Neural cell (in vitro differentiated cells): ENCODE measurements around the gene SLC6A17. TPM values are rescaled to one million over a fixed set of nuclear protein-coding genes. Genes with fewer than 3 reads are reported as not detected.

Source experiments
- H2AFZ ChIP-seq: fragments of 200-600, 300-800 bp; sonication (generic), shearing (Covaris generic); 2 replicates; pipeline ENCODE4 v1.6.0; 2014; ENCODE audit warnings: low read depth, mild to moderate bottlenecking, antibody characterized with exemption, low read length, moderate library complexity
- H3F3A ChIP-seq: fragments of 200-600 bp; shearing (Covaris generic); 2 replicates; pipeline ENCODE4 v1.6.1; 2016; ENCODE audit warnings: mild to moderate bottlenecking, moderate library complexity, mixed read lengths, antibody characterized with exemption, low read length; ENCODE audit not compliant: insufficient read depth, poor library complexity, severe bottlenecking
- H3K27ac ChIP-seq: fragments of 200-600, 300-800 bp; sonication (generic), shearing (Covaris generic); 2 replicates; pipeline ENCODE4 v1.5.1; 2014; ENCODE audit warnings: mild to moderate bottlenecking, low read length, moderate library complexity
- H3K27me3 ChIP-seq: fragments of 300-800, 200-600 bp; sonication (generic), shearing (Covaris generic); 2 replicates; pipeline ENCODE4 v1.6.0; 2014; ENCODE audit warnings: mild to moderate bottlenecking, low read depth, low read length, moderate library complexity; ENCODE audit not compliant: insufficient read depth
- H3K36me3 ChIP-seq: fragments of 300-800, 200-600 bp; sonication (generic), shearing (Covaris generic); 2 replicates; pipeline ENCODE4 v1.5.1; 2014; ENCODE audit warnings: mild to moderate bottlenecking, antibody characterized with exemption, low read length, moderate library complexity; ENCODE audit not compliant: insufficient read depth
- H3K4me2 ChIP-seq: fragments of 300-800, 200-600 bp; sonication (generic), shearing (Covaris generic); 2 replicates; pipeline ENCODE4 v1.6.0; 2014; ENCODE audit warnings: mild to moderate bottlenecking, low read length
- H3K4me3 ChIP-seq: fragments of 300-800, 200-600 bp; sonication (generic), shearing (Covaris generic); 2 replicates; pipeline ENCODE4 v1.5.1; 2014; ENCODE audit warnings: mild to moderate bottlenecking, low read length, moderate library complexity
- H3K79me2 ChIP-seq: fragments of 200-600 bp; shearing (Covaris generic); replicated peaks from 2 replicates; pipeline ENCODE4 v1.6.0; 2014; ENCODE audit warnings: mild to moderate bottlenecking, low read length, moderate library complexity; ENCODE audit not compliant: insufficient read depth
- H3K9ac ChIP-seq: fragments of 300-800, 200-600 bp; sonication (generic), shearing (Covaris generic); 2 replicates; pipeline ENCODE4 v1.6.1; 2016; ENCODE audit warnings: mild to moderate bottlenecking, low read length, mixed read lengths
- H3K9me2 ChIP-seq: fragments of 200-600 bp; shearing (Covaris generic); 2 replicates; pipeline ENCODE4 v1.6.1; 2016; ENCODE audit warnings: mild to moderate bottlenecking, low read length, mixed read lengths; ENCODE audit not compliant: insufficient read depth
- H3K9me3 ChIP-seq: fragments of 200-600, 300-800 bp; sonication (generic), shearing (Covaris generic); 2 replicates; pipeline ENCODE4 v1.6.1; 2016; ENCODE audit warnings: mild to moderate bottlenecking, mixed run types, low read length, moderate library complexity, mixed read lengths
- H4K20me1 ChIP-seq: fragments of 200-600 bp; shearing (Covaris generic); 2 replicates; pipeline ENCODE4 v1.6.1; 2016; ENCODE audit warnings: mild to moderate bottlenecking, mixed run types; ENCODE audit not compliant: insufficient read depth
- EP300 ChIP-seq: fragments of 450-650 bp; conservative IDR thresholded peaks from 2 replicates; pipeline ENCODE4 v1.6.1; 2014; ENCODE audit warnings: antibody characterized with exemption, mild to moderate bottlenecking, moderate library complexity; ENCODE audit not compliant: poor library complexity, severe bottlenecking
- EZH2 ChIP-seq: fragments of 200-600, 300-800 bp; shearing (Covaris generic), sonication (generic); IDR thresholded peaks from 2 replicates; pipeline ENCODE4 v1.6.1; 2014; ENCODE audit warnings: antibody characterized with exemption, low read length, borderline replicate concordance, mild to moderate bottlenecking; ENCODE audit not compliant: insufficient read depth, poor library complexity, severe bottlenecking
- MXI1 ChIP-seq: fragments of 450-650 bp; conservative IDR thresholded peaks from 2 replicates; pipeline ENCODE4 v1.6.1; 2014; ENCODE audit warnings: antibody characterized with exemption, mild to moderate bottlenecking; ENCODE audit not compliant: poor library complexity, severe bottlenecking
- POLR2AphosphoS5 ChIP-seq: IDR thresholded peaks from 2 replicates; pipeline ENCODE4 v1.6.1; 2012
- RAD21 ChIP-seq: fragments of 450-650 bp; conservative IDR thresholded peaks from 2 replicates; pipeline ENCODE4 v1.6.1; 2014; ENCODE audit warnings: antibody characterized with exemption, mild to moderate bottlenecking, moderate library complexity
- SMC3 ChIP-seq: fragments of 450-650 bp; conservative IDR thresholded peaks from 2 replicates; pipeline ENCODE4 v1.6.1; 2014; ENCODE audit warnings: antibody characterized with exemption, mild to moderate bottlenecking, moderate library complexity; ENCODE audit not compliant: poor library complexity
- TAF1 ChIP-seq: IDR thresholded peaks from 2 replicates; pipeline ENCODE4 v1.6.1; 2012; ENCODE audit warnings: low read depth
- polyA plus RNA-seq: library from polyadenylated mRNA; depleted of rRNA; stranded (reverse); fragments of >200 nt; gene quantifications from 2 replicates; pipeline ENCODE4 v1.2.3, GENCODE V29; 2014
- TF ChIP-seq, protein P1 (sequence below): IDR thresholded peaks from 2 replicates; pipeline ENCODE4 v1.6.1; 2012; ENCODE audit warnings: borderline replicate concordance
- TF ChIP-seq, protein P2 (sequence below): fragments of 450-650 bp; IDR thresholded peaks from 2 replicates; pipeline ENCODE4 v1.5.1; 2014; ENCODE audit warnings: antibody characterized with exemption, mild to moderate bottlenecking, moderate library complexity; ENCODE audit not compliant: poor library complexity, severe bottlenecking

The SLC6A17 gene
- polyA plus RNA-seq, 1 donor from 2014 or later = 3.5 TPM

DNA sequence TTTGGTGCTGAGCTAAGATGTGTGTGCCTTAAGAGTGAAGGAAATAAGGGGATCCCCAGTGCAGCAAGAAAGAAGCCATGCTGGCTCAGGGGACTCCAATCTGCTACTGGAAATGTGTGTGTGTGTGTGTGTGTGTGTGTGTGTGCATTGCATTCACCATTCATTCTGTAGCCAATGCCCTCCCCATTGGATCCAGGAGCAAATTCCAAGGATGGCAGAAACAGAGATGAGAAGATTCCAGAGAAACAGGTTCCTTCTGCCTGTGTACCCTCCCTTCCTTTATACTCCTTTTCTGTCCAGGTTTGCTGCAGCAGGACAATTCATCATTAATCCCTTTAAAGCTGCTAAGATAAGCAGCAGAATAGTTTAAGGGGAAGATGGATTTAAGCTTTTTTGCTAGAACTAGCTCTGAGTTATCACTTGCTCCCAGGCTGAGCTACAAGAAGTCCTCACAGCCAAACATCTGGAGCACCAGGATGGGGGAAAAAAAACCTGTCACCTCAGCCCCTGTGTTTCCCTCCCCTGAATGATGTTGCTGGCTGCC, 3.2 kb downstream of the SLC6A17 start:
- TF ChIP-seq POLR2AphosphoS5 (no peak), SMC3 (no peak), RAD21 (no peak), EZH2 (no peak), TAF1 (no peak), EP300 (no peak), MXI1 (no peak)
- TF ChIP-seq, protein P1, sequence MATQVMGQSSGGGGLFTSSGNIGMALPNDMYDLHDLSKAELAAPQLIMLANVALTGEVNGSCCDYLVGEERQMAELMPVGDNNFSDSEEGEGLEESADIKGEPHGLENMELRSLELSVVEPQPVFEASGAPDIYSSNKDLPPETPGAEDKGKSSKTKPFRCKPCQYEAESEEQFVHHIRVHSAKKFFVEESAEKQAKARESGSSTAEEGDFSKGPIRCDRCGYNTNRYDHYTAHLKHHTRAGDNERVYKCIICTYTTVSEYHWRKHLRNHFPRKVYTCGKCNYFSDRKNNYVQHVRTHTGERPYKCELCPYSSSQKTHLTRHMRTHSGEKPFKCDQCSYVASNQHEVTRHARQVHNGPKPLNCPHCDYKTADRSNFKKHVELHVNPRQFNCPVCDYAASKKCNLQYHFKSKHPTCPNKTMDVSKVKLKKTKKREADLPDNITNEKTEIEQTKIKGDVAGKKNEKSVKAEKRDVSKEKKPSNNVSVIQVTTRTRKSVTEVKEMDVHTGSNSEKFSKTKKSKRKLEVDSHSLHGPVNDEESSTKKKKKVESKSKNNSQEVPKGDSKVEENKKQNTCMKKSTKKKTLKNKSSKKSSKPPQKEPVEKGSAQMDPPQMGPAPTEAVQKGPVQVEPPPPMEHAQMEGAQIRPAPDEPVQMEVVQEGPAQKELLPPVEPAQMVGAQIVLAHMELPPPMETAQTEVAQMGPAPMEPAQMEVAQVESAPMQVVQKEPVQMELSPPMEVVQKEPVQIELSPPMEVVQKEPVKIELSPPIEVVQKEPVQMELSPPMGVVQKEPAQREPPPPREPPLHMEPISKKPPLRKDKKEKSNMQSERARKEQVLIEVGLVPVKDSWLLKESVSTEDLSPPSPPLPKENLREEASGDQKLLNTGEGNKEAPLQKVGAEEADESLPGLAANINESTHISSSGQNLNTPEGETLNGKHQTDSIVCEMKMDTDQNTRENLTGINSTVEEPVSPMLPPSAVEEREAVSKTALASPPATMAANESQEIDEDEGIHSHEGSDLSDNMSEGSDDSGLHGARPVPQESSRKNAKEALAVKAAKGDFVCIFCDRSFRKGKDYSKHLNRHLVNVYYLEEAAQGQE = no peak
- TF ChIP-seq, protein P2, sequence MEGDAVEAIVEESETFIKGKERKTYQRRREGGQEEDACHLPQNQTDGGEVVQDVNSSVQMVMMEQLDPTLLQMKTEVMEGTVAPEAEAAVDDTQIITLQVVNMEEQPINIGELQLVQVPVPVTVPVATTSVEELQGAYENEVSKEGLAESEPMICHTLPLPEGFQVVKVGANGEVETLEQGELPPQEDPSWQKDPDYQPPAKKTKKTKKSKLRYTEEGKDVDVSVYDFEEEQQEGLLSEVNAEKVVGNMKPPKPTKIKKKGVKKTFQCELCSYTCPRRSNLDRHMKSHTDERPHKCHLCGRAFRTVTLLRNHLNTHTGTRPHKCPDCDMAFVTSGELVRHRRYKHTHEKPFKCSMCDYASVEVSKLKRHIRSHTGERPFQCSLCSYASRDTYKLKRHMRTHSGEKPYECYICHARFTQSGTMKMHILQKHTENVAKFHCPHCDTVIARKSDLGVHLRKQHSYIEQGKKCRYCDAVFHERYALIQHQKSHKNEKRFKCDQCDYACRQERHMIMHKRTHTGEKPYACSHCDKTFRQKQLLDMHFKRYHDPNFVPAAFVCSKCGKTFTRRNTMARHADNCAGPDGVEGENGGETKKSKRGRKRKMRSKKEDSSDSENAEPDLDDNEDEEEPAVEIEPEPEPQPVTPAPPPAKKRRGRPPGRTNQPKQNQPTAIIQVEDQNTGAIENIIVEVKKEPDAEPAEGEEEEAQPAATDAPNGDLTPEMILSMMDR = no peak

DNA sequence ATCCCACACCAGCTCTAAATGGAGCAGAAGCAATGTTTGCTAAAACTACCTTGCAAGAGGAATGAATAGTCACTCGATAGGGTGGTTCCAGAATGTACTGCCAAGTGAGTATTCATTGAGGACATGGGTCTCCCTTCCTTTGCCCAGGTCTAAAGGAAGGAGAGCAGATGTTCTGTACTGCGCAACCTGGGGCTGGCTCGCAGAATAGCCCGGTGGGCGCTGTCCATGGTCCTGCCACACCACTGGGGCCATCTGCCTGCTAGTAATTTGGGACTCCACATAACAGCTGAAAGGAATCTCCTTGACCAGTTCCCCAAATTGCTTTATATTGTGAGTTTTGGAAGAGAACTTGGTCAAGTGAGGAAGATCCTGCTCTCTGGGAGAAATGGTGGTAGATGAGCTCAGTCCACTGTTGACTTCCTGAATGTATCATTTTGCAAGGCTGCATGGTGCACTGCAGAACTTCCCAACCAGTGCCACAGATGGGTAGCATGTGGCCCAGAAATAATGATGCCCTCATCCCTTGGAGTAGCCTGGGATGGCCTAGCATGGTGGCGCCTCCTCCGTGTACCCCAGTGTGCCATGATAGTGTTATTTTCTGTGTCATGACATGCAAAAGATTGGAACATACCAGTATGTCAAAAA, 5.7 kb downstream of the SLC6A17 start:
- H3K9me3 ChIP-seq = no peaks in the 10 kb centered on the region
- no peaks in the 10 kb centered on the region for H3K36me3 ChIP-seq
- no peak overlapping the region for H3K9ac ChIP-seq
- H2AFZ ChIP-seq = no peak overlapping the region
- H3K9me2 ChIP-seq = no peaks in the 10 kb centered on the region
- no peaks in the 10 kb centered on the region for H3F3A ChIP-seq
- TF ChIP-seq, protein P2 = no peak
- TF ChIP-seq EP300 (no peak), POLR2AphosphoS5 (no peak), RAD21 (no peak), MXI1 (no peak), TAF1 (no peak), EZH2 (no peak), SMC3 (no peak)
- TF ChIP-seq, protein P1 = no peak
- H3K79me2 ChIP-seq = no peaks in the 10 kb centered on the region
- H3K4me2 ChIP-seq = no peak overlapping the region
- no peak overlapping the region for H3K27ac ChIP-seq
- no peaks in the 10 kb centered on the region for H4K20me1 ChIP-seq
- no peak overlapping the region for H3K4me3 ChIP-seq
- H3K27me3 ChIP-seq = peaks cover 54% of the 10 kb centered on the region

More for the DNA sequence above, 3.2 kb downstream of the SLC6A17 start:
- Histone ChIP-seq H3K9ac (no peak overlapping the region), H2AFZ (no peak overlapping the region), H3K36me3 (no peaks in the 10 kb centered on the region), H3K9me3 (no peaks in the 10 kb centered on the region), H3K27me3 (peaks cover 79% of the 10 kb centered on the region), H3F3A (no peaks in the 10 kb centered on the region), H3K9me2 (no peaks in the 10 kb centered on the region), H3K79me2 (no peaks in the 10 kb centered on the region), H4K20me1 (no peaks in the 10 kb centered on the region), H3K27ac (no peak overlapping the region), H3K4me3 (peak overlapping the region; percentile 21), H3K4me2 (no peak overlapping the region)
